WTC11 (cell line): ENCODE data around the gene PLCL2.

Experiments
- TF ChIP-seq, protein P1 (sequence below): fragments of 200-600 bp; IDR thresholded peaks from 2 replicates; pipeline ENCODE4 v1.8.0; 2022; ENCODE audit warnings: antibody characterized with exemption
- TF ChIP-seq, protein P2 (sequence below): sonication (generic); formaldehyde crosslinking; IDR thresholded peaks from 2 replicates; pipeline ENCODE4 v1.8.0; 2022; ENCODE audit warnings: mild to moderate bottlenecking, missing genetic modification reagents
- TF ChIP-seq, protein P3 (sequence below): sonication (generic); formaldehyde crosslinking; IDR thresholded peaks from 2 replicates; pipeline ENCODE4 v1.8.1; 2023; ENCODE audit warnings: mild to moderate bottlenecking, missing genetic modification reagents, moderate library complexity

DNA sequence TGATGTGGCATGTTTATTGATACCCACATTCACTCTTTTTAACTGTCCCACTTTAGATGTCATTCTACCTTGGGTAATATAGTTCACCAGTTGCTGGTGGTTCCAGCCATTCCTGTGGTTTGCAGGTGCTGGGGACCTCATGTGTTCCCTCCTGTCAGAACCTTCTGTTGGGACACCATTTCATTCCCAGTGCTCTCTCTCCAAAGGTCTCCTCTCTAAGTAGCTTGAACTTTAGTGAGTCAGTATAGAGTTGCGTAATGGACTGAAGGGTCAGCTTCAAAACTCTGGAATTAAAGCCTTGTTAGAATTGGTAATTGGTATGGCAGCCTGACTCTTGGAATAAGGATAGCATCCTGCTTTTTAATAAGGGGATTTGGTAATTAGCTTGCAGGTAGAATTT is 108.5 kb downstream of the PLCL2 start:
- TF ChIP-seq, protein P1, sequence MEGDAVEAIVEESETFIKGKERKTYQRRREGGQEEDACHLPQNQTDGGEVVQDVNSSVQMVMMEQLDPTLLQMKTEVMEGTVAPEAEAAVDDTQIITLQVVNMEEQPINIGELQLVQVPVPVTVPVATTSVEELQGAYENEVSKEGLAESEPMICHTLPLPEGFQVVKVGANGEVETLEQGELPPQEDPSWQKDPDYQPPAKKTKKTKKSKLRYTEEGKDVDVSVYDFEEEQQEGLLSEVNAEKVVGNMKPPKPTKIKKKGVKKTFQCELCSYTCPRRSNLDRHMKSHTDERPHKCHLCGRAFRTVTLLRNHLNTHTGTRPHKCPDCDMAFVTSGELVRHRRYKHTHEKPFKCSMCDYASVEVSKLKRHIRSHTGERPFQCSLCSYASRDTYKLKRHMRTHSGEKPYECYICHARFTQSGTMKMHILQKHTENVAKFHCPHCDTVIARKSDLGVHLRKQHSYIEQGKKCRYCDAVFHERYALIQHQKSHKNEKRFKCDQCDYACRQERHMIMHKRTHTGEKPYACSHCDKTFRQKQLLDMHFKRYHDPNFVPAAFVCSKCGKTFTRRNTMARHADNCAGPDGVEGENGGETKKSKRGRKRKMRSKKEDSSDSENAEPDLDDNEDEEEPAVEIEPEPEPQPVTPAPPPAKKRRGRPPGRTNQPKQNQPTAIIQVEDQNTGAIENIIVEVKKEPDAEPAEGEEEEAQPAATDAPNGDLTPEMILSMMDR: no peak
- TF ChIP-seq, protein P2, sequence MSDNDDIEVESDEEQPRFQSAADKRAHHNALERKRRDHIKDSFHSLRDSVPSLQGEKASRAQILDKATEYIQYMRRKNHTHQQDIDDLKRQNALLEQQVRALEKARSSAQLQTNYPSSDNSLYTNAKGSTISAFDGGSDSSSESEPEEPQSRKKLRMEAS: no peak
- TF ChIP-seq, protein P3, sequence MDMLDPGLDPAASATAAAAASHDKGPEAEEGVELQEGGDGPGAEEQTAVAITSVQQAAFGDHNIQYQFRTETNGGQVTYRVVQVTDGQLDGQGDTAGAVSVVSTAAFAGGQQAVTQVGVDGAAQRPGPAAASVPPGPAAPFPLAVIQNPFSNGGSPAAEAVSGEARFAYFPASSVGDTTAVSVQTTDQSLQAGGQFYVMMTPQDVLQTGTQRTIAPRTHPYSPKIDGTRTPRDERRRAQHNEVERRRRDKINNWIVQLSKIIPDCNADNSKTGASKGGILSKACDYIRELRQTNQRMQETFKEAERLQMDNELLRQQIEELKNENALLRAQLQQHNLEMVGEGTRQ: no peak
